OCI-LY3 (cell line): ENCODE results near the gene CACNA1E.

Source experiments
- H2AFZ ChIP-seq: fragments of 200-600, 300-600 bp; shearing (Covaris generic); 2 replicates; pipeline ENCODE4 v1.6.0; 2014; ENCODE audit warnings: antibody characterized with exemption, low read depth, low read length
- H3K27ac ChIP-seq: fragments of 200-600, 300-600 bp; sonication (generic); 2 replicates; pipeline ENCODE4 v1.5.1; 2014; ENCODE audit warnings: mild to moderate bottlenecking, low read length, moderate library complexity, mixed read lengths
- H3K27me3 ChIP-seq: fragments of 200-600, 300-600 bp; sonication (generic); 2 replicates; pipeline ENCODE4 v1.6.1; 2014; ENCODE audit warnings: low read depth, low read length, mixed read lengths
- H3K36me3 ChIP-seq: fragments of 200-600, 300-600 bp; sonication (generic); replicated peaks from 2 replicates; pipeline ENCODE3; 2014; ENCODE audit warnings: low read depth, low read length, mixed read lengths
- H3K4me1 ChIP-seq: fragments of 300-600, 200-600 bp; sonication (generic); 2 replicates; pipeline ENCODE4 v1.6.1; 2014; ENCODE audit warnings: low read length, mixed read lengths
- H3K4me2 ChIP-seq: fragments of 200-600, 300-600 bp; sonication (generic); 2 replicates; pipeline ENCODE4 v1.6.1; 2014; ENCODE audit warnings: low read length, mixed read lengths
- H3K4me3 ChIP-seq: fragments of 300-600, 200-600 bp; sonication (generic); 2 replicates; pipeline ENCODE4 v1.5.1; 2014; ENCODE audit warnings: antibody characterized with exemption, mild to moderate bottlenecking, low read length, moderate library complexity
- H3K79me2 ChIP-seq: fragments of 300-600, 200-600 bp; shearing (Covaris generic); 2 replicates; pipeline ENCODE4 v1.6.1; 2014; ENCODE audit warnings: mild to moderate bottlenecking, low read length, mixed read lengths
- H3K9ac ChIP-seq: fragments of 300-600, 200-600 bp; shearing (Covaris generic); 2 replicates; pipeline ENCODE4 v1.6.0; 2014; ENCODE audit warnings: mild to moderate bottlenecking, low read length, moderate library complexity
- H3K9me3 ChIP-seq: fragments of 200-600, 300-600 bp; shearing (Covaris generic); 2 replicates; pipeline ENCODE4 v1.6.1; 2014; ENCODE audit warnings: low read length, mixed read lengths; ENCODE audit not compliant: insufficient read depth
- H4K20me1 ChIP-seq: fragments of 200-600, 300-600 bp; sonication (generic); 2 replicates; pipeline ENCODE4 v1.6.1; 2016; ENCODE audit warnings: low read length, mixed read lengths; ENCODE audit not compliant: insufficient read depth
- EZH2phosphoT487 ChIP-seq: fragments of 200-600 bp; shearing (Covaris generic); IDR thresholded peaks from 2 replicates; pipeline ENCODE4 v1.6.1; 2018; ENCODE audit warnings: antibody characterized with exemption, mixed run types, low read depth
- TF ChIP-seq, protein P1 (sequence below): fragments of 200-600, 300-600 bp; sonication (generic); IDR thresholded peaks from 2 replicates; pipeline ENCODE4 v1.5.1; 2014; ENCODE audit warnings: antibody characterized with exemption, low read length, low read depth

Gene CACNA1E

DNA sequence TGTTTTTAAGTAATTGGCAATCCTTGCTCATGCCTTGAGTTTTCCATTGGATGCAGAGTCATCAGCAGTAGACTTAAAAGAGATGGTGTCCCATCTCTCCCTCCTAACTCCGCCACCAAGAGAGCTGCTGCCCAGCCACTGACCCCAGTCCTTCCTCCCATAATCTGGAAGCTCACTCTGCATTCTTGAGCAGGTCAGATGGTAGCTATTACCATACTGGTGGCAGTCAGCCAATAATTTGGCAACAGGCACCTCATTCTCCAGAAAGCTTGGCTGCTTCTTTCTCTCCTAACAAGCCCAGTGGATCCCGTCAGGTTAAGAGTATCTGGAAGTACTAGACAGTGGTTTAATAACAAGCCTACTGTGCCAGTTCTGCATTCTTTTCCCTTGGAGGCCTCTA, 306.1 kb downstream of the CACNA1E start:
- no peaks in the 10 kb centered on the region for H4K20me1 ChIP-seq
- no peak overlapping the region for H3K4me2 ChIP-seq
- no peak overlapping the region for H3K9ac ChIP-seq
- peaks cover 33% of the 10 kb centered on the region for H3K27me3 ChIP-seq
- no peaks in the 10 kb centered on the region for H3K36me3 ChIP-seq
- H3K27ac ChIP-seq: no peak overlapping the region
- H3K9me3 ChIP-seq: no peaks in the 10 kb centered on the region
- H3K4me3 ChIP-seq: no peak overlapping the region
- TF ChIP-seq, protein P1, sequence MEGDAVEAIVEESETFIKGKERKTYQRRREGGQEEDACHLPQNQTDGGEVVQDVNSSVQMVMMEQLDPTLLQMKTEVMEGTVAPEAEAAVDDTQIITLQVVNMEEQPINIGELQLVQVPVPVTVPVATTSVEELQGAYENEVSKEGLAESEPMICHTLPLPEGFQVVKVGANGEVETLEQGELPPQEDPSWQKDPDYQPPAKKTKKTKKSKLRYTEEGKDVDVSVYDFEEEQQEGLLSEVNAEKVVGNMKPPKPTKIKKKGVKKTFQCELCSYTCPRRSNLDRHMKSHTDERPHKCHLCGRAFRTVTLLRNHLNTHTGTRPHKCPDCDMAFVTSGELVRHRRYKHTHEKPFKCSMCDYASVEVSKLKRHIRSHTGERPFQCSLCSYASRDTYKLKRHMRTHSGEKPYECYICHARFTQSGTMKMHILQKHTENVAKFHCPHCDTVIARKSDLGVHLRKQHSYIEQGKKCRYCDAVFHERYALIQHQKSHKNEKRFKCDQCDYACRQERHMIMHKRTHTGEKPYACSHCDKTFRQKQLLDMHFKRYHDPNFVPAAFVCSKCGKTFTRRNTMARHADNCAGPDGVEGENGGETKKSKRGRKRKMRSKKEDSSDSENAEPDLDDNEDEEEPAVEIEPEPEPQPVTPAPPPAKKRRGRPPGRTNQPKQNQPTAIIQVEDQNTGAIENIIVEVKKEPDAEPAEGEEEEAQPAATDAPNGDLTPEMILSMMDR: no peak
- TF ChIP-seq EZH2phosphoT487: no peak
- no peaks in the 10 kb centered on the region for H3K79me2 ChIP-seq
- no peak overlapping the region for H2AFZ ChIP-seq
- no peaks in the 10 kb centered on the region for H3K4me1 ChIP-seq

DNA sequence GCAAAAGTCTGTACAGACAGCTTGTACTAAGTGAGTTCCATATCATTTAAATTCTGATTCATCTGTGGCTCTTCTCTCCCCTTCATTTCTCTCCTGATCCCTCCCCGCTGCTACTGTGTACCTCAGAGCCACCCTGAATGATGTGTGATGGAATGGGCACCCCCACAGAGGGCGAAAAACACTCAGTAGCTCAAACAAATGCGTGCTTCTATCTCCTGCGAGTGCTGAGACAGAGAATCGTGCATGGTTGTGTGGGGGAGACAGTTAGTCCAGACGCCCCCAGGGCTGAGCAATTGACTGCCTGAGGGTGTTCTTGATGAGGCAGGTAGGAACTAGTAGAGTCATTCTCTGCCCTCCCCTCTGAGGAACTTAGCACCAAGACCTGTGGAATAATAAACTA, 308.4 kb downstream of the CACNA1E start:
- H4K20me1 ChIP-seq: no peaks in the 10 kb centered on the region
- H3K4me3 ChIP-seq: no peak overlapping the region
- no peaks in the 10 kb centered on the region for H3K9me3 ChIP-seq
- no peak overlapping the region for H3K4me2 ChIP-seq
- no peak overlapping the region for H3K27ac ChIP-seq
- no peaks in the 10 kb centered on the region for H3K4me1 ChIP-seq
- H3K79me2 ChIP-seq: no peaks in the 10 kb centered on the region
- H3K36me3 ChIP-seq: no peaks in the 10 kb centered on the region
- H3K9ac ChIP-seq: no peak overlapping the region
- peaks cover 33% of the 10 kb centered on the region for H3K27me3 ChIP-seq
- TF ChIP-seq EZH2phosphoT487: no peak
- TF ChIP-seq, protein P1: no peak
- no peak overlapping the region for H2AFZ ChIP-seq

DNA sequence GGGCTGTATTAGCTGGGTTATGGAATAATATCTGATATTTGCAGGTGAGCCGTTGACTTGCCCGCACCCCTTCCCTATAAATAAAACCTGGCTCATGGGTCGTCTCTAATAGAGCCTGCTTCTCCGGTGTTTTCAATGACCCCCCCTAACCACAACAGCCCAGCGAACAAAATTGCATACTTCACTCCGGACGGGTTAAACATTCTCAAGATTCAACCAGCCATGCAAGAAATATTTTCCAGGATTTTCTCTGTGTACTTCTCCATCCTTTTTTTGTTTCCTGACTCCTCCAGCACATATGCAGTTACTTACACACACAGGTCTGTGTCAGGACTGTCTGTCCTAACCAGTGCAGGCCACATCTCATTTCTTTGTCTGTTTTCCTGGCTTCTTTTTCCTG, 310.5 kb downstream of the CACNA1E start:
- Histone ChIP-seq H3K4me2 (no peak overlapping the region), H3K9me3 (no peaks in the 10 kb centered on the region), H2AFZ (no peak overlapping the region), H3K4me3 (no peak overlapping the region), H4K20me1 (no peaks in the 10 kb centered on the region), H3K27me3 (peaks cover 26% of the 10 kb centered on the region), H3K79me2 (no peaks in the 10 kb centered on the region), H3K4me1 (no peaks in the 10 kb centered on the region), H3K27ac (no peak overlapping the region), H3K9ac (no peak overlapping the region), H3K36me3 (no peaks in the 10 kb centered on the region)
- TF ChIP-seq, protein P1: no peak
- no peak for TF ChIP-seq EZH2phosphoT487

DNA sequence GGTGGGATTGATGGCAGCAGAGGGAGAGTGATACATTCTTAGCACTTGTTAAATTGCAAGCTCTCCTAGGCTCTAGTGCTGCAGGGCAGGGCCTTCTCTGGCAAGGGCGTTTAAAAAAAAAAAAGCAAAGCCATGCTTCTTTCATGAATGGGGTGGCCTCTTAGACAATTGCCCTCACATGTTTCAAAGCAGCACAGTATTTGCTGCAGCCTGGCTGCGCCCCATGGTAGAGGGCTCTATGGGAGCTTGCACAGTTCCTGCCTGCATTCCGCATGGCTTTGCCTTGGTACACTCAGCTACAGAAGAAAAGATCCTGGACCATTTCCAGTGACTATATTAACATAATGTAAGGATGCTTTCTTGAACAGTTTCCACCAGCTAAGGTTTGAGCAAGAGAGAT, 311.0 kb downstream of the CACNA1E start:
- TF ChIP-seq, protein P1: no peak
- TF ChIP-seq EZH2phosphoT487: no peak
- H3K9ac ChIP-seq: no peak overlapping the region
- H3K27me3 ChIP-seq: peaks cover 21% of the 10 kb centered on the region
- H4K20me1 ChIP-seq: no peaks in the 10 kb centered on the region
- H3K4me2 ChIP-seq: no peak overlapping the region
- no peaks in the 10 kb centered on the region for H3K36me3 ChIP-seq
- H3K9me3 ChIP-seq: no peaks in the 10 kb centered on the region
- no peak overlapping the region for H2AFZ ChIP-seq
- H3K27ac ChIP-seq: no peak overlapping the region
- no peaks in the 10 kb centered on the region for H3K4me1 ChIP-seq
- H3K4me3 ChIP-seq: no peak overlapping the region
- no peaks in the 10 kb centered on the region for H3K79me2 ChIP-seq
